A673 (cell line): ENCODE results near the gene LRP1B. TPM values are rescaled to one million over a fixed set of nuclear protein-coding genes. Genes with fewer than 3 reads are reported as not detected.
A peak's percentile ranks its signal among the peaks of the same experiment; 100 is the strongest.

Experiments
- BruUV-seq: library from RNA; stranded (reverse); fragments of 400-500 nt; replicated peaks from 2 replicates; lab custom pipeline; 2021; lab: Mats Ljungman, UMichigan
- CTCF ChIA-PET: fragments of 300-600 bp; sonication (Branson Sonifier 250); formaldehyde crosslinking; loops from one replicate; lab custom pipeline; 2022; ENCODE audit warnings: antibody characterized with exemption; lab: Charles Lee
- POLR2A ChIA-PET: fragments of 300-600 bp; sonication (Branson Sonifier 250); formaldehyde crosslinking; loops from one replicate; lab custom pipeline; 2022; ENCODE audit warnings: antibody characterized with exemption; ENCODE audit not compliant: low non-redundant PET; lab: Charles Lee
- DNase-seq: peaks from one replicate; pipeline ENCODE4 v3.0.0-alpha.2; 2015; ENCODE audit warnings: low spot score
- H3K27ac ChIP-seq: fragments of 200-600 bp; sonication (generic); 2 replicates; pipeline ENCODE4 v1.5.1; 2016; ENCODE audit warnings: mixed run types, low read depth, mild to moderate bottlenecking, mixed read lengths, antibody characterized with exemption, low read length; ENCODE audit not compliant: poor library complexity, severe bottlenecking
- H3K27me3 ChIP-seq: fragments of 200-600 bp; sonication (generic); replicated peaks from 2 replicates; pipeline ENCODE4 v1.6.1; 2017; ENCODE audit warnings: mixed run types, low read depth, mild to moderate bottlenecking, mixed read lengths, antibody characterized with exemption, low read length; ENCODE audit not compliant: insufficient read depth, poor library complexity
- H3K36me3 ChIP-seq: fragments of 200-600 bp; sonication (generic); 2 replicates; pipeline ENCODE4 v1.6.1; 2016; ENCODE audit warnings: mixed run types, mild to moderate bottlenecking, mixed read lengths, antibody characterized with exemption, low read length; ENCODE audit not compliant: insufficient read depth, poor library complexity, severe bottlenecking
- H3K4me1 ChIP-seq: fragments of 200-600 bp; sonication (generic); 2 replicates; pipeline ENCODE4 v1.6.1; 2017; ENCODE audit warnings: mixed run types, mild to moderate bottlenecking, mixed read lengths, antibody characterized with exemption, low read length; ENCODE audit not compliant: insufficient read depth, poor library complexity, severe bottlenecking
- H3K4me3 ChIP-seq: fragments of 200-600 bp; sonication (generic); 2 replicates; pipeline ENCODE4 v1.5.1; 2016; ENCODE audit warnings: low read depth, mixed run types, mild to moderate bottlenecking, mixed read lengths, low read length; ENCODE audit not compliant: poor library complexity, severe bottlenecking
- H3K9me3 ChIP-seq: fragments of 200-600 bp; sonication (generic); 2 replicates; pipeline ENCODE4 v1.6.1; 2016; ENCODE audit warnings: mixed run types, low read depth, mild to moderate bottlenecking, mixed read lengths, antibody characterized with exemption, low read length; ENCODE audit not compliant: poor library complexity, severe bottlenecking
- CTCF ChIP-seq: fragments of 300-800, 200-600 bp; sonication (generic); conservative IDR thresholded peaks from 2 replicates; pipeline ENCODE4 v1.5.1; 2017; ENCODE audit warnings: low read depth, mild to moderate bottlenecking, antibody characterized with exemption, low read length, moderate library complexity, mixed read lengths
- EZH2 ChIP-seq: fragments of 200-600 bp; sonication (generic); IDR thresholded peaks from 2 replicates; pipeline ENCODE4 v1.6.1; 2017; ENCODE audit warnings: borderline replicate concordance, low read depth, mild to moderate bottlenecking, mixed read lengths, antibody characterized with exemption, low read length; ENCODE audit not compliant: poor library complexity, severe bottlenecking
- intact Hi-C: fragments of 100-400 bp; cut with micrococcal nuclease; formaldehyde crosslinking; loops from one replicate; pipeline ENCODE4 v1.10.0; 2022; ENCODE audit not compliant: unreplicated experiment
- total RNA-seq: library from RNA; stranded (reverse); gene quantifications from 2 replicates; pipeline ENCODE4 v1.2.3, GENCODE V29; 2021

LRP1B gene
- total RNA-seq, 1 experiment from 2014 or later, result 9.9 TPM

DNA sequence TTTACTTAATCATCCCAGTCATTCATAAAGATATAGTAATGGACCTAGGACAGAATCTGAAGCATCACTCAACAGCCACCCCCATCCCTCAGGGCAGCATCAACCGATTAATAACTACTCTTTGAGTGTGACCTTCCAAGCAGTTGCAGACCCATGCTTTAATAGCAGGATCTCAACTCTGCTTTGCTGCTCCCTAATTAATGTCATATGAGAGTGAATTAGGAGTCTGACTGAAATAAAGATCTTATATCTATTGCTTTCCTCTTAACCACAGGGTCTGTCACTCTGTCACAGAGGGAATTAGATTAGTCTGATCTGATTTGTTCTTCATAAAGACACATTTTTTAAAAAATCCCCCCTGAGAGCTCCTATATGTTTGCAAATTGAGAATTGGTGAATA is 46.1 kb upstream of the LRP1B start:
- Histone ChIP-seq H3K9me3 (no peaks in the 10 kb centered on the region), H3K4me1 (peaks cover 18% of the 10 kb centered on the region), H3K4me3 (no peak overlapping the region), H3K36me3 (no peaks in the 10 kb centered on the region), H3K27me3 (no peaks in the 10 kb centered on the region), H3K27ac (no peak overlapping the region)
- ChIA-PET POLR2A (no interaction called here), CTCF (interaction anchor here (0.6 kb wide), 1 partner anchor 253 kb away, joined by 3 read pairs; no protein-coding TSS in a partner anchor)
- DNase-seq, result peak; percentile 55
- TF ChIP-seq CTCF (no peak), EZH2 (no peak)
- intact Hi-C loops, result no loop called here
- no TSS peak for BruUV-seq

- intact Hi-C loops, result no loop called here
- Histone ChIP-seq H3K27me3 (no peaks in the 10 kb centered on the region), H3K9me3 (no peaks in the 10 kb centered on the region), H3K4me3 (no peak overlapping the region), H3K27ac (no peak overlapping the region), H3K4me1 (peaks cover 18% of the 10 kb centered on the region), H3K36me3 (no peaks in the 10 kb centered on the region)
- CTCF ChIA-PET, result no interaction called here
- DNase-seq, result no peak
- no TSS peak for BruUV-seq
- POLR2A ChIA-PET, result no interaction called here
- TF ChIP-seq EZH2 (no peak), CTCF (no peak)
Measured at GRCh38 chr2:142175813-142176338, 45.1 kb upstream of the LRP1B start.

DNA sequence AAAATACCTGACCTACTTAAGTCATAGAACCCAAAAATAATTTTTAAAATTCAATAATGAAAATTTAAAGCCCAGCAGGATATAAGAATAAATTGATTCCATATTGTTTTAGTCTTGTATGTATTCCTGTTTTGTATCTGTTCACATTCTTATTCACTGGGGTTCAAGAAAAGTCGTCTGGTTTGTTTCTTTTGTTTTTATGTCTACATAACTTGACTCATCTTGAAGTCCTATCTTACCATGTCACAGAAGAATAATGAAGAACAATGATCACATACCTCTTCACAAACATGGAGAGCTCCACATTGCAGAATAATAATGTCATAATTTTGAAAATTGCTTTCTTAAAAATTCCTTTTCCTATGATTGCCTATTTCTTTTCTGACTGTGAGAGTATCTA is 43.4 kb upstream of the LRP1B start:
- no TSS peak for BruUV-seq
- no peak overlapping the region for H3K4me3 ChIP-seq
- H3K27me3 ChIP-seq, result no peaks in the 10 kb centered on the region
- CTCF ChIA-PET, result no interaction called here
- H3K36me3 ChIP-seq, result no peaks in the 10 kb centered on the region
- H3K27ac ChIP-seq, result no peak overlapping the region
- no peaks in the 10 kb centered on the region for H3K9me3 ChIP-seq
- peaks cover 18% of the 10 kb centered on the region for H3K4me1 ChIP-seq
- intact Hi-C loops, result no loop called here
- POLR2A ChIA-PET, result interaction anchor here (0.7 kb wide), 1 partner anchor 623 kb away, joined by 3 read pairs; no protein-coding TSS in a partner anchor
- TF ChIP-seq EZH2 (no peak), CTCF (no peak)
- no peak for DNase-seq
